ENCODE results near the gene SLC25A19.
"Not testable (repeated sequence)": the region's sequence is repeated elsewhere in the genome, so short reads cannot be mapped to it uniquely, and the experiment has no call there.

Gene SLC25A19

GRCh38 chr17:75262112-75262606 lies 27.1 kb downstream of the SLC25A19 start:
- DNase-seq (ENCODE audit: low read depth, low spot score) = no peak
- no peak for TF ChIP-seq CTCF (IDR thresholded peaks at IDR 0.05; ENCODE audit: low read depth, low read length)
- in situ Hi-C loops (cut with HindIII; ENCODE audit: low sequenced_read_pairs) = no loop called here
- peak overlapping the region; percentile 93 for H3K4me3 ChIP-seq (ENCODE audit: low read depth, low read length)

- peak; percentile 0 for TF ChIP-seq CTCF (IDR thresholded peaks at IDR 0.05; ENCODE audit: low read depth, low read length)
- peak; percentile 94 for DNase-seq (ENCODE audit: low read depth, low spot score)
- in situ Hi-C loops (cut with HindIII; ENCODE audit: low sequenced_read_pairs) = no loop called here
- H3K4me3 ChIP-seq (ENCODE audit: low read depth, low read length) = peak within 1 kb of the TSS; percentile 93
Observed at GRCh38 chr17:75261336-75262111, 27.7 kb downstream of the SLC25A19 start, which contains the start of the genes GGA3 and MRPS7. Gene GGA3, minus strand, starts transcription at chr17:75261606. Its CDS starts 19 bp downstream, at chr17:75261587. Gene MRPS7, plus strand, starts transcription at chr17:75261879. Its CDS starts 22 bp downstream, at chr17:75261901.

GRCh38 chr17:75260641-75261335 lies 28.4 kb downstream of the SLC25A19 start:
- in situ Hi-C loops (cut with HindIII; ENCODE audit: low sequenced_read_pairs) = no loop called here
- H3K4me3 ChIP-seq (ENCODE audit: low read depth, low read length) = peak overlapping the region; percentile 93
- peak; percentile 8 for TF ChIP-seq CTCF (IDR thresholded peaks at IDR 0.05; ENCODE audit: low read depth, low read length)
- no peak for DNase-seq (ENCODE audit: low read depth, low spot score)

GRCh38 chr17:75257228-75257627 lies 32.0 kb downstream of the SLC25A19 start:
- in situ Hi-C loops (cut with HindIII; ENCODE audit: low sequenced_read_pairs); DNase-seq (ENCODE audit: low read depth, low spot score); H3K4me3 ChIP-seq (ENCODE audit: low read depth, low read length): not testable (repeated sequence)

- H3K4me3 ChIP-seq (ENCODE audit: low read depth, low read length); DNase-seq (ENCODE audit: low read depth, low spot score); in situ Hi-C loops (cut with HindIII; ENCODE audit: low sequenced_read_pairs): not testable (repeated sequence)
Observed at GRCh38 chr17:75255954-75256698, 33.1 kb downstream of the SLC25A19 start.

GRCh38 chr17:75252039-75252816 lies 37.0 kb downstream of the SLC25A19 start:
- in situ Hi-C loops (cut with HindIII; ENCODE audit: low sequenced_read_pairs) = no loop called here

More at GRCh38 chr17:75252039-75252816, 37.0 kb downstream of the SLC25A19 start:
- TF ChIP-seq CTCF (IDR thresholded peaks at IDR 0.05; ENCODE audit: low read depth, low read length) = no peak
- no peak overlapping the region for H3K4me3 ChIP-seq (ENCODE audit: low read depth, low read length)
- DNase-seq (ENCODE audit: low read depth, low spot score) = no peak
